Measurements from ENCODE around the gene TMEM165. TPM values are rescaled to one million over a fixed set of nuclear protein-coding genes. Genes with fewer than 3 reads are reported as not detected.

TMEM165 gene
- polyA plus RNA-seq, 3 donors, result 77.4 to 96.4 (median 92.8) TPM

DNA sequence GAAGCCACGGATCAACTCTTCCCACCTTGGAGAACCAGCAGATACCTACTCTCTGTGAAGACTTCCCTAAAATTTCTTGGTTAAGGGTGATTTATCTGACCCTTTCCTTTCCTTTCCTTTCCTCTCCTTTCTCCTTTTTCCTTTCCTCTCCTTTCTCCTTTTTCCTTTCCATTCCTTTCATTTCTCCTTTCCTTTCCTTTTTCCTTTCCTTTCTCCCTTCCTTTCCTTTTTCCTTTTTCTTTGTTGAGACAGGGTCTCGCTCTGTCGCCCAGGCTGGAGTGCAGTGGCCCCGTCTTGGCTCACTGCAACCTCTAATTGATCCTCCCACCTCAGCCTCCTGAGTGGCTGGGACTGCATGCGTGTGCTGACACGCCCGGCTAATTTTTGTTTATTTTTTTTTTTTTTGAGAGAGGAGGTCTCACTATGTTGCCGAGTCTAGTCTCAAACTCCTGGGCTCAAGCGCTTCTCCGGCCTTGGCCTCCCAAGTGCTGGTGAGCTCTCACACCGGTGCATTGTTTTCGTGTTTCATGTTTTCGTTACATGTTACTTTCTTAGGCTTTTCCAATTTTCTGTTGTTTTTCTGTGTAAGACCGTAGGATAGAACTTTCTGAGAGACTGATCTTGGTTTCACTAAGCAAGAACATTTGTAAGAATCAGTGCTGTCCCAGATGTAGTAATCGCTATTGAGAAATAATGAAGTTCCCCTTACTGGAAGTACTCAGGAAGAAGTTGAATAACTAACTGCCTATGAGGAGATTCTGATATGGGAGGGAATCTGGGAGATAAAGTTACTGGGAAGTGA is 2.0 kb downstream of the TMEM165 start:
- TF ChIP-seq, protein P1, sequence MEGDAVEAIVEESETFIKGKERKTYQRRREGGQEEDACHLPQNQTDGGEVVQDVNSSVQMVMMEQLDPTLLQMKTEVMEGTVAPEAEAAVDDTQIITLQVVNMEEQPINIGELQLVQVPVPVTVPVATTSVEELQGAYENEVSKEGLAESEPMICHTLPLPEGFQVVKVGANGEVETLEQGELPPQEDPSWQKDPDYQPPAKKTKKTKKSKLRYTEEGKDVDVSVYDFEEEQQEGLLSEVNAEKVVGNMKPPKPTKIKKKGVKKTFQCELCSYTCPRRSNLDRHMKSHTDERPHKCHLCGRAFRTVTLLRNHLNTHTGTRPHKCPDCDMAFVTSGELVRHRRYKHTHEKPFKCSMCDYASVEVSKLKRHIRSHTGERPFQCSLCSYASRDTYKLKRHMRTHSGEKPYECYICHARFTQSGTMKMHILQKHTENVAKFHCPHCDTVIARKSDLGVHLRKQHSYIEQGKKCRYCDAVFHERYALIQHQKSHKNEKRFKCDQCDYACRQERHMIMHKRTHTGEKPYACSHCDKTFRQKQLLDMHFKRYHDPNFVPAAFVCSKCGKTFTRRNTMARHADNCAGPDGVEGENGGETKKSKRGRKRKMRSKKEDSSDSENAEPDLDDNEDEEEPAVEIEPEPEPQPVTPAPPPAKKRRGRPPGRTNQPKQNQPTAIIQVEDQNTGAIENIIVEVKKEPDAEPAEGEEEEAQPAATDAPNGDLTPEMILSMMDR (IDR thresholded peaks at IDR 0.05), result no peak
- peak; percentile 75 to 92 (median 91) for DNase-seq
- H3K4me1 Mint-ChIP-seq, result peaks cover 44% of the 10 kb centered on the region
- H2AFZ ChIP-seq (ENCODE audit: insufficient read depth, low read depth, low read length, poor library complexity, severe bottlenecking), result no peak overlapping the region
- H3K79me2 ChIP-seq (ENCODE audit: insufficient read depth, low read length), result peaks cover 68% of the 10 kb centered on the region
- 40% methylated on average over 4 of the region's 15 CpGs for WGBS (ENCODE audit: insufficient coverage)
- peaks cover 64% of the 10 kb centered on the region for H4K20me1 ChIP-seq (ENCODE audit: insufficient read depth, low read length)
- H3K27ac Mint-ChIP-seq, result peak overlapping the region; percentile 97 to 99 (median 99)
- peaks cover 30 to 37% of the 10 kb centered on the region in 2 donors for H3K4me1 ChIP-seq (ENCODE audit: control insufficient read depth in 1 of 2, insufficient read depth in 2 of 2, low read length in 2 of 2)
- H3K4me3 ChIP-seq (replicated peaks in 1 of 3; ENCODE audit: low read depth in 2 of 3, low read length in 3 of 3), result peak overlapping the region; percentile 89 to 96 (median 93)
- H3K9me3 Mint-ChIP-seq, result no peaks in the 10 kb centered on the region
- intact Hi-C loops (cut with micrococcal nuclease), result loop anchor here (5.0 kb wide), 2 partner anchors 50 to 150 kb away; partner anchors contain the start of genes CLOCK (in 2 of the 2) and SRD5A3 (in 1 of the 2)
- peak overlapping the region; percentile 96 to 99 for H3K4me3 Mint-ChIP-seq
- H3K9ac ChIP-seq (ENCODE audit: insufficient read depth, low read length, poor library complexity, severe bottlenecking), result peak overlapping the region; percentile 95
- H3K9me3 ChIP-seq (replicated peaks in 1 of 2; ENCODE audit: control insufficient read depth in 1 of 2, insufficient read depth in 1 of 2, low read length in 2 of 2), result no peaks in the 10 kb centered on the region
- H3K27me3 ChIP-seq (ENCODE audit: control insufficient read depth in 2 of 2, insufficient read depth in 2 of 2, low read length in 2 of 2), result no peaks in the 10 kb centered on the region
- peak overlapping the region; percentile 97 for H3K4me2 ChIP-seq (replicated peaks; ENCODE audit: extremely low read depth, low read length, poor library complexity, severe bottlenecking)
- H3K27ac ChIP-seq (ENCODE audit: low read depth in 1 of 2, low read length in 2 of 2), result peak overlapping the region; percentile 89 to 94
- peaks cover 21 to 31% of the 10 kb centered on the region in 2 donors for H3K36me3 Mint-ChIP-seq
- peaks cover 0 to 4% (median 0%) of the 10 kb centered on the region in 3 donors for H3K27me3 Mint-ChIP-seq (ENCODE audit: low read depth in 3 of 3)
- peaks cover 15 to 23% of the 10 kb centered on the region in 2 donors for H3K36me3 ChIP-seq (replicated peaks in 1 of 2; ENCODE audit: control insufficient read depth in 1 of 2, insufficient read depth in 2 of 2, low read length in 2 of 2)

DNA sequence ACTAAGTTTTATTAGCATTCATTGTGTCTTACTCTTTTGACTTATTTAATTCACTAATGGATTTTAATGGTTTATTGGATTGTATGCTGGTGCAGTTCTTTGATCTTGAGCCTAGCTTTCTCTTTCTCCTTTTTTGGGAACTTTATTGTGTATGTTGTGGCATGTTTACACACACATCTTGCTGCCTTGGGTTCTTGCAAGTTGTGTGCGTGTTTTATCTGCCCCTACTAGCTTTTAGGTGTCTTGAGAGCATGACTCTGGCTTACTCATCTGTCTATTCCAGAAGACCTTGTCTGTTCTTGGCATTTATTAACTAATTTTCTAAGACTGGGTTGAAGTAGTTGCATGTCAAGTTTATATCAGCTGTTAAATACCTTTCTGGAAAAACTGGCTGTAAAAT is 2.7 kb downstream of the TMEM165 start:
- Histone ChIP-seq H3K27me3 (ENCODE audit: control insufficient read depth in 2 of 2, insufficient read depth in 2 of 2, low read length in 2 of 2) (no peaks in the 10 kb centered on the region), H3K9ac (ENCODE audit: insufficient read depth, low read length, poor library complexity, severe bottlenecking) (peak overlapping the region; percentile 95), H2AFZ (ENCODE audit: insufficient read depth, low read depth, low read length, poor library complexity, severe bottlenecking) (no peak overlapping the region), H4K20me1 (ENCODE audit: insufficient read depth, low read length) (peaks cover 71% of the 10 kb centered on the region), H3K9me3 (replicated peaks in 1 of 2; ENCODE audit: control insufficient read depth in 1 of 2, insufficient read depth in 1 of 2, low read length in 2 of 2) (no peaks in the 10 kb centered on the region), H3K4me1 (ENCODE audit: control insufficient read depth in 1 of 2, insufficient read depth in 2 of 2, low read length in 2 of 2) (peaks cover 30 to 37% of the 10 kb centered on the region in 2 donors), H3K4me2 (replicated peaks; ENCODE audit: extremely low read depth, low read length, poor library complexity, severe bottlenecking) (peak overlapping the region; percentile 97), H3K79me2 (ENCODE audit: insufficient read depth, low read length) (peaks cover 75% of the 10 kb centered on the region), H3K4me3 (replicated peaks in 1 of 3; ENCODE audit: low read depth in 2 of 3, low read length in 3 of 3) (peak overlapping the region; percentile 89 to 96 (median 93)), H3K27ac (ENCODE audit: low read depth in 1 of 2, low read length in 2 of 2) (peak overlapping the region in 1 of 2 donors; percentile 89), H3K36me3 (replicated peaks in 1 of 2; ENCODE audit: control insufficient read depth in 1 of 2, insufficient read depth in 2 of 2, low read length in 2 of 2) (peaks cover 19 to 30% of the 10 kb centered on the region in 2 donors)
- WGBS (ENCODE audit: insufficient coverage), result no CpG with 5 or more reads among the region's 1 CpG
- H3K27me3 Mint-ChIP-seq (ENCODE audit: low read depth in 3 of 3), result peaks cover 0 to 4% (median 0%) of the 10 kb centered on the region in 3 donors
- intact Hi-C loops (cut with micrococcal nuclease), result loop anchor here (5.0 kb wide), 2 partner anchors 51 to 149 kb away; partner anchors contain the start of genes CLOCK (in 2 of the 2) and SRD5A3 (in 1 of the 2)
- H3K27ac Mint-ChIP-seq, result peak overlapping the region; percentile 97 to 99 (median 99)
- H3K9me3 Mint-ChIP-seq, result no peaks in the 10 kb centered on the region
- DNase-seq, result peak in 2 of 3 donors; percentile 32 to 67
- TF ChIP-seq, protein P1 (IDR thresholded peaks at IDR 0.05), result no peak
- H3K4me1 Mint-ChIP-seq, result peaks cover 44% of the 10 kb centered on the region
- peaks cover 23 to 35% of the 10 kb centered on the region in 2 donors for H3K36me3 Mint-ChIP-seq
- peak overlapping the region; percentile 96 to 99 for H3K4me3 Mint-ChIP-seq
